ENCODE results near the gene PLEKHM3. TPM values are rescaled to one million over a fixed set of nuclear protein-coding genes. Genes with fewer than 3 reads are reported as not detected.

PLEKHM3 gene
- total RNA-seq, 4 donors from 2014 or later = 19.1 to 26.5 (median 24.0) TPM

GRCh38 chr2:207984765-207985480, 40.4 kb downstream of the PLEKHM3 start:
- DNase-seq = no peak
- Histone ChIP-seq H3K4me3 (no peak overlapping the region), H3K27me3 (no peaks in the 10 kb centered on the region), H3K9me3 (no peaks in the 10 kb centered on the region), H3K4me1 (no peaks in the 10 kb centered on the region), H3K36me3 (no peaks in the 10 kb centered on the region), H3K27ac (no peak overlapping the region)
- TF ChIP-seq CTCF (IDR thresholded peaks at IDR 0.05) = no peak
- no peak for TF ChIP-seq POLR2A (IDR thresholded peaks at IDR 0.05)
- TF ChIP-seq POLR2AphosphoS5 (IDR thresholded peaks at IDR 0.05) = no peak
- TF ChIP-seq EP300 (IDR thresholded peaks at IDR 0.05; ENCODE audit: low read depth) = no peak
- in situ Hi-C loops (cut with MboI; ENCODE audit: low pct_ligation_motif_present in 1 of 4, low pct_unique_long_range_greater_than_20kb in 1 of 4, low sequenced_read_pairs in 3 of 4) = no loop called here
- WGBS, 2 donors (ENCODE audit: low coverage in 1 of 2) = 92 to 95% methylated on average over 3 of the region's 3 CpGs
- intact Hi-C loops (cut with DNase I; ENCODE audit: low total_unique reads) = no loop called here

DNA sequence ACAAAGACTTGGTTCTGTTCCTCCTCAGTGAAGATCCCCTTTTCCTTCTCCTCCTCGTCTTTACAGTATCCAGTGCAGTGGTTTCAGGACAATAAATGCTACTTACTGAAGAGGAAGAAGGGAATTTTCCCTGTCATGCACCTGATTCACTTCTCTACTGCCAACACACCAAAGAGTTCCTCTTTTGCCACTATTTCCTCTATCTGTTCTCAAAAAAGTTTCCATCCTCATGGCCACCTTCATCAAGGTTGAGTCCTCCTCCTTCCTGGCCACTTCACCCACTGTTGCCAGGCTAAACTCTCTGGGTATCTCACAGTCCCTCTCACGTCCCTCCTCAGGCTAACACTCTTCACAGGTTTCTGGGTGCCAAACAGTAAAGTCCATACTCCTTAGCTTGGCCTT, 41.7 kb downstream of the PLEKHM3 start:
- Histone ChIP-seq H3K4me3 (no peak overlapping the region), H3K4me1 (no peaks in the 10 kb centered on the region), H3K36me3 (no peaks in the 10 kb centered on the region), H3K9me3 (no peaks in the 10 kb centered on the region), H3K27ac (no peak overlapping the region), H3K27me3 (no peaks in the 10 kb centered on the region)
- TF ChIP-seq POLR2A (IDR thresholded peaks at IDR 0.05) (no peak), EP300 (IDR thresholded peaks at IDR 0.05; ENCODE audit: low read depth) (no peak)
- in situ Hi-C loops (cut with MboI; ENCODE audit: low pct_ligation_motif_present in 1 of 4, low pct_unique_long_range_greater_than_20kb in 1 of 4, low sequenced_read_pairs in 3 of 4) = no loop called here
- DNase-seq = no peak
- intact Hi-C loops (cut with DNase I; ENCODE audit: low total_unique reads) = no loop called here
- WGBS, 2 donors (ENCODE audit: low coverage in 1 of 2) = 70 to 71% methylated on average over 2 of the region's 2 CpGs

GRCh38 chr2:207978177-207978948, 47.0 kb downstream of the PLEKHM3 start:
- no peak overlapping the region for H3K4me3 ChIP-seq
- WGBS, 2 donors (ENCODE audit: low coverage in 1 of 2) = 93 to 95% methylated on average over 9 to 12 of the region's 12 CpGs
- no peak overlapping the region for H3K27ac ChIP-seq
- intact Hi-C loops (cut with DNase I; ENCODE audit: low total_unique reads) (no loop called here), in situ Hi-C loops (cut with MboI; ENCODE audit: low pct_ligation_motif_present in 1 of 4, low pct_unique_long_range_greater_than_20kb in 1 of 4, low sequenced_read_pairs in 3 of 4) (loop anchor here in 1 of 4 donors (10.0 kb wide), 1 partner anchor 234 kb away; no protein-coding TSS in a partner anchor)
- no peak for DNase-seq
- H3K4me1 ChIP-seq = no peaks in the 10 kb centered on the region
- no peaks in the 10 kb centered on the region for H3K27me3 ChIP-seq
- no peaks in the 10 kb centered on the region for H3K9me3 ChIP-seq
- no peak for TF ChIP-seq POLR2A (IDR thresholded peaks at IDR 0.05)
- TF ChIP-seq CTCF (IDR thresholded peaks at IDR 0.05) = no peak
- no peak for TF ChIP-seq POLR2AphosphoS5 (IDR thresholded peaks at IDR 0.05)
- TF ChIP-seq EP300 (IDR thresholded peaks at IDR 0.05; ENCODE audit: low read depth) = no peak
- peaks cover 0 to 13% (median 0%) of the 10 kb centered on the region in 4 donors for H3K36me3 ChIP-seq

DNA sequence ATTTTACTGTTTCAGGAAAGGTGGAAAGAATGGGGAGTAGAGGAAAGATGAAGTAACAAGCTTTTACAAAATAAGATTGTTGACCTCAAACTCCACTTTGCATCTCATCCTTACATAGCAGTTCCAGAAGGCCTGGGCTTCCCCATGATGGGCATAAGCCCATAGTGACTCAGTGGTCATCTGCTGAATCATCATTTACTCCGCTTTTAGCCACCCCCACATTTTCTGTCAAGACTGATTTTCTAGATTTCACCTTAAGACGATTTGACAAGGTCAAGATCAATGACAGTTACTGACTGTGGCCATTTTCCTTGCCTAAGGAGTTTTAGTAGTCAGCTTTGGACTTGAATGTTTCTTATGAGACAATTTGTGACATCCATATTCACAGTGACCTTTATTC, 49.4 kb downstream of the PLEKHM3 start:
- Histone ChIP-seq H3K4me1 (peaks cover 2 to 10% (median 3%) of the 10 kb centered on the region in 4 donors), H3K36me3 (peaks cover 0 to 13% (median 0%) of the 10 kb centered on the region in 4 donors), H3K27ac (no peak overlapping the region), H3K4me3 (no peak overlapping the region), H3K9me3 (no peaks in the 10 kb centered on the region), H3K27me3 (no peaks in the 10 kb centered on the region)
- DNase-seq = no peak
- TF ChIP-seq POLR2AphosphoS5 (IDR thresholded peaks at IDR 0.05) (no peak), CTCF (IDR thresholded peaks at IDR 0.05) (no peak), EP300 (IDR thresholded peaks at IDR 0.05; ENCODE audit: low read depth) (no peak), POLR2A (IDR thresholded peaks at IDR 0.05) (no peak)
- in situ Hi-C loops (cut with MboI; ENCODE audit: low pct_ligation_motif_present in 1 of 4, low pct_unique_long_range_greater_than_20kb in 1 of 4, low sequenced_read_pairs in 3 of 4) (loop anchor here in 1 of 4 donors (10.0 kb wide), 1 partner anchor 231 kb away; no protein-coding TSS in a partner anchor), intact Hi-C loops (cut with DNase I; ENCODE audit: low total_unique reads) (no loop called here)
- 85% methylated on average over 2 of the region's 2 CpGs; no CpG with 5 or more reads in 1 of the 2 donors for WGBS, 2 donors (ENCODE audit: low coverage in 1 of 2)

All from transverse colon (tissue), 4 donors.